Fibroblast of the aortic adventitia (primary cell): ENCODE results near the gene SLC25A22. TPM values are rescaled to one million over a fixed set of nuclear protein-coding genes. Genes with fewer than 3 reads are reported as not detected.
A peak's percentile ranks its signal among the peaks of the same experiment; 100 is the strongest.

Source experiments
- DNase-seq: peaks from one replicate; pipeline ENCODE4 v3.0.0-alpha.2; 2010; ENCODE audit warnings: low read depth
- H3K4me3 ChIP-seq: 2 replicates; pipeline ENCODE4 v1.5.1; 2011; ENCODE audit warnings: low read depth, mild to moderate bottlenecking, control low read depth, low read length, moderate library complexity
- total RNA-seq: library from RNA; depleted of rRNA; stranded (reverse); fragments of >200 nt; gene quantifications from 2 replicates; pipeline ENCODE4 v1.2.3, GENCODE V29; 2012; ENCODE audit warnings: low replicate concordance
- TF ChIP-seq, protein P1 (sequence below): IDR thresholded peaks from 2 replicates; pipeline ENCODE4 v1.5.1; 2011; ENCODE audit warnings: mild to moderate bottlenecking, low read length, control low read depth, inconsistent platforms; ENCODE audit not compliant: insufficient read depth

The SLC25A22 gene
- total RNA-seq, 1 donor = 16.7 TPM

DNA sequence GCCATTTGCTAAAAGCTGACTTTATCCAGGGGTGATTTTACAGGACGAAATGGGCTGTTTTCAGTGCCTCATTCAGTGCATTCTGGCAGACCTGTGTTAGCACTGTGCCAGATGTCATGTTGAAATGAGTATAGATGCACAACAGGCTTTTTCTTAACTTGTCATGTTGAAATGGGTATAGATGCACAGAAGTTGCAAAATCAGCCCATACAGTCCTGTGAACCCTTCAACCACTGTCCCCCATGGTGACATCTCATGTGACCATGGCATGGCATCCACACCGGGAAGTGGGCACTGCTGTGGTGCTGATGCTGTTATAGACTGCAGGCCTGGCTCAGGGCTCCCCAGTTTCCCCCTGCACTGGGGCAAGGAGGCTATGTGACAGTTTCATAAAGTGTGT, 48.4 kb downstream of the SLC25A22 start:
- H3K4me3 ChIP-seq = peak overlapping the region; percentile 15
- TF ChIP-seq, protein P1, sequence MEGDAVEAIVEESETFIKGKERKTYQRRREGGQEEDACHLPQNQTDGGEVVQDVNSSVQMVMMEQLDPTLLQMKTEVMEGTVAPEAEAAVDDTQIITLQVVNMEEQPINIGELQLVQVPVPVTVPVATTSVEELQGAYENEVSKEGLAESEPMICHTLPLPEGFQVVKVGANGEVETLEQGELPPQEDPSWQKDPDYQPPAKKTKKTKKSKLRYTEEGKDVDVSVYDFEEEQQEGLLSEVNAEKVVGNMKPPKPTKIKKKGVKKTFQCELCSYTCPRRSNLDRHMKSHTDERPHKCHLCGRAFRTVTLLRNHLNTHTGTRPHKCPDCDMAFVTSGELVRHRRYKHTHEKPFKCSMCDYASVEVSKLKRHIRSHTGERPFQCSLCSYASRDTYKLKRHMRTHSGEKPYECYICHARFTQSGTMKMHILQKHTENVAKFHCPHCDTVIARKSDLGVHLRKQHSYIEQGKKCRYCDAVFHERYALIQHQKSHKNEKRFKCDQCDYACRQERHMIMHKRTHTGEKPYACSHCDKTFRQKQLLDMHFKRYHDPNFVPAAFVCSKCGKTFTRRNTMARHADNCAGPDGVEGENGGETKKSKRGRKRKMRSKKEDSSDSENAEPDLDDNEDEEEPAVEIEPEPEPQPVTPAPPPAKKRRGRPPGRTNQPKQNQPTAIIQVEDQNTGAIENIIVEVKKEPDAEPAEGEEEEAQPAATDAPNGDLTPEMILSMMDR = no peak
- DNase-seq = peak; percentile 30

GRCh38 chr11:748007-748359, 50.1 kb downstream of the SLC25A22 start:
- H3K4me3 ChIP-seq = peak overlapping the region; percentile 82
- DNase-seq = peak; percentile 22
- TF ChIP-seq, protein P1 = no peak

DNA sequence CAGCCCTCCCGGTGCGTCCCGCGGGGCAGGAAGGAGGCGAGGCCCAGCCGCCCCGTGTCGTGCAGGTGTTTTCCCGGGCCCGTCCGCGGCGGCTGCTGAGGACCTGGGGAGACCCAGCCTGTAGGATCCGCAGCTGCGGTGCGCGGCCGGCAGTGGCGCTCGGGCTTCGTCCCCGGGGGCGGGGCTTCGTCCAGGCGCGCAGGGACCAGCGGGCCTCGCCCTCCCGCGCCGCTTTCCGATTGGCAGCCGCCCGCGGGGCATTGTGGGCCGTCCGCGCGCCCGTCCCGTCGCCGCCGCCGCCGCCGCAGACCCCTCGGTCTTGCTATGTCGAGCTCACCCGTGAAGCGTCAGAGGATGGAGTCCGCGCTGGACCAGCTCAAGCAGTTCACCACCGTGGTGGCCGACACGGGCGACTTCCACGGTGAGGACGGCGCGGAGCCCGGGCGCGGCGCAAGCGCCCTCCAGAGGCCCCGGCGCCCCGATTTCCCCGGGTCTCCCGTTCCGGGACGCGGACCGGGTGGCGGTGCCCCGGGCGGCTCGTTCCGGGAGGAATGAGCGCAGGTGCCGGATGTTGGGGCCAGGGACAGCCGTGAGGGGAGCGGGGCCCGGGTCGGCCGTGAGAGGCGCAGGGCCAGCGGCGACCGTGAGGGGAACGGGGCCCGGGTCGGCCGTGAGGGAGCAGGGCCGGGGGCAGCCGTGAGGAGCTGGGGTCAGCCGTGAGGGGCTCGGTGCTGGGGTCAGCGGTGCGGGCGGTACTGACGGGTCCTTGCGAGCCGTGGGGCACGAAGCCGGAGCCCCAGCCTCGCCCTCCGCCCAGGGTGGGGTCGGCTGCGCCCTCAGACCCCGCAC, 50.7 kb downstream of the SLC25A22 start, which contains the start of gene TALDO1:
TALDO1 (plus strand) TSS at position 307 of the 849 bp plus-strand sequence; CDS start at position 325, 18 bp downstream.
- peak; percentile 68 for DNase-seq
- H3K4me3 ChIP-seq = peak within 1 kb of the TSS; percentile 82
- TF ChIP-seq, protein P1 = peak; percentile 9

DNA sequence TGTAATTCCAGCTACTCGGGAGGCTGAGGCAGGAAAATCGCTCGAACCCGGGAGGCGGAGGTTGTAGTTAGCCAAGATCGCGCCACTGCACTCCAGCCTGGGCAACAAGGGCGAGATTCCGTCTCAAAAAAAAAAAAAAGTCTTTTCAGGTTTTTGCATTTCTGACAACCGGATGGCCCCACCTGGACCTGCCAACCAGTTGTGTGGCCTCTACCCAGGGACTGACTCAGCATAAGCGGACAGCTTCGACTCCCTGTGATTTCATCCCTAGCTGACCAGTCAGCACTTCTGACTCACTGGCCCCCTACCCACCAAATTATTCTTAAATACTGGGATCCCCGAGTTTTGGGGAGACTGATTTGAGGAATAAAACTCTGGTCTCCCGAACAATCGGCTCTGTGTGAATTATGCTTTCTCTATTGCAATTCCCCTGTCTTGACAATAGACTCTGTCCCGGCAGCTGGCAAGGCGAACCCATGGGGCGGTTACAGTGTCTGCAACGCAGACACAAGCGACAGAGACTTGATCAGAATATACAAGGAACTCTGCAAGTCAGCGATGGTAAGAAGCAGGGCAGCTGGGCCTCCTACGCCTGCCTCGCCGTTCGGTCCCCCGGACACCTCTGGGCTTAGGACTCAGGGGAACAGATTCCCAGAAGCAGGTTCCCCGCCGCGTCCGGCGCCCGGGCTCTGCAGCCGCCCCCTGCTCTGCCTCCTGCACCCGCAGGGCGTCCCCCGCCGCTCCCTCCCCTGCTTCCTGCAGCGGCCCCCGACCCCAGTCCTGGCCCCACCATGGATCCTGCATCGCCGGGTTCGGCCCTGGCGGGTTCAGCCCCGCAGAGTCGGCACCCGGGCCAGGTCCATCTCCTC, 51.6 kb downstream of the SLC25A22 start:
- no peak for DNase-seq
- peak overlapping the region; percentile 74 for H3K4me3 ChIP-seq

DNA sequence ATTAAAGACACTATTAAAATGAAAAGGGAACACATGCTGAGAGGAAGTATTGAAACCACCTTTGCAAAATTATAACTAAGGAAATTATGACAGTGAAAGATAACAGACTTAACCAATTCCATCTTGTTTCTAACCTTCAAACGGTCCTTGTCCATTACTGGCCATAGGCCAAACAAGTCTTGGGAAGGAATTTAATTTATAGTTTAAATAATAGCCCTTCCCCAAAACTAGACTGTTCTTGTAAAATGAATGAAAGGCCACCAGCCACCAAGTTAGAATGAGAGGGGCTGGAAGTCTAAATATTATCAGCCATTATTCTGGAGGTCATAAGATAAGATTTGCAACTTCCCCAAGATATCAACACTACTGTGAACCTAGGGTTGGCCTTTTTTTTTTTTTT, 52.7 kb downstream of the SLC25A22 start:
- H3K4me3 ChIP-seq = no peak overlapping the region
- DNase-seq = no peak
- TF ChIP-seq, protein P1 = no peak

More for the DNA sequence above, 51.6 kb downstream of the SLC25A22 start:
- TF ChIP-seq, protein P1 = no peak

GRCh38 chr11:742571-743201, 55.4 kb downstream of the SLC25A22 start:
- no peak overlapping the region for H3K4me3 ChIP-seq
- TF ChIP-seq, protein P1 = no peak

More at GRCh38 chr11:742571-743201, 55.4 kb downstream of the SLC25A22 start:
- DNase-seq = no peak
